HG03108 (cell line): ENCODE data around the gene BAZ2B.

Experiments
- ATAC-seq: cut with Tn5 transposase; IDR thresholded peaks from one replicate; pipeline ENCODE4 v1.9.1; 2021; ENCODE audit warnings: moderate library complexity; ENCODE audit not compliant: unreplicated experiment

The BAZ2B gene

GRCh38 chr2:159279700-159280099, 336.6 kb downstream of the BAZ2B start:
- ATAC-seq = no peak

GRCh38 chr2:159275111-159275510, 341.2 kb downstream of the BAZ2B start:
- ATAC-seq = no peak

DNA sequence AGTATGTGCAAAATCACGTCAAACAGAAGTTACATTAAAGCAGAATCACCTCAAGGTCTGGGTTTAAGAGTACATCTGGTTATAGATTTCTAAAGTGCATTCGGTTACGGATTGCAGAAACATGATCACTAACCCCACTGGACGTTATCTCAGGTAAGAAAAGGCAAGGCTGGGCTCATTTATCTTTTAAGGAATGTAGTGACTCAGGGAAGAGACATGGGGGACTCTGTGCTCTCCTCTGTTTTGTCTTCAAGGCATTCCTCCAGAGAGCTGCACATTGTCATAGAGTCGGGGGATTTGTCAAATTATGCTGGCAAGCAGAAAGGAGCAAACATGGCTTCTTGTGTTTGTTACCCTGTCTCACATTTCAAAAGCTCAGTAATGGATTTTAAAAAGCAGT, 344.2 kb downstream of the BAZ2B start:
- no peak for ATAC-seq

GRCh38 chr2:159270744-159271379, 345.5 kb downstream of the BAZ2B start:
- ATAC-seq = no peak
